Measurements from ENCODE around the gene CLIC6.

DNA sequence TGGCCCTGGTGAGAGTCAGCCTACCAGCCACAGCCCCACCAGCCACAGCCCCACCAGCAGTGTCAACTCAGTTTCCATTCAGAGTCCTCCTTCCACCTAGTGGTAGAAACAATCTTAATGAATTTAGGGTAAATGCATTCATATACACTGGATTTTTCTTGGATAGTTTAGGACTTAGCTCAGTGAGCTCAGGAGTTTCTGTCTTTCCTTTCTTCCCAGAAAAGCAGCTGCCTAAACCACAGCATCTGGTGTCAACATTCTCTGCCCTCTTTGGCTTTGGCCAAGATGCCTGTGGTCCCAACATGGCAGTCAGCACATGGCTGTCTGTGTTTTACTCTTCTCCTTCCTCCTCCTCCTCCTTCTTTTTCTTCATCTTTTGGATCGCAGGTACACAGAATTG lies 94.0 kb downstream of the CLIC6 start:
- TF ChIP-seq CTCF (conservative IDR thresholded peaks at IDR 0.05 in 1 of 2, IDR thresholded peaks at IDR 0.05 in 1 of 2; ENCODE audit: extremely low read depth in 1 of 2, insufficient read depth in 1 of 2, low read depth in 1 of 2, low read length in 2 of 2) (peak in 1 of 2 donors; percentile 3), EZH2 (IDR thresholded peaks at IDR 0.05; ENCODE audit: borderline replicate concordance, low read length) (no peak)
